Measurements from ENCODE around the gene FARP1.
"Not testable (repeated sequence)": the region's sequence is repeated elsewhere in the genome, so short reads cannot be mapped to it uniquely, and the experiment has no call there.

The FARP1 gene

GRCh38 chr13:98246538-98247172 is 103.8 kb downstream of the FARP1 start:
- in situ Hi-C loops (cut with HindIII; ENCODE audit: low sequenced_read_pairs) = no loop called here

GRCh38 chr13:98251708-98252107 is 108.8 kb downstream of the FARP1 start:
- in situ Hi-C loops (cut with HindIII; ENCODE audit: low sequenced_read_pairs) = no loop called here

- in situ Hi-C loops (cut with HindIII; ENCODE audit: low sequenced_read_pairs) = no loop called here
Observed at GRCh38 chr13:98252931-98253470, 110.1 kb downstream of the FARP1 start.

- in situ Hi-C loops (cut with HindIII; ENCODE audit: low sequenced_read_pairs) = no loop called here
Observed at GRCh38 chr13:98253526-98253925, 110.6 kb downstream of the FARP1 start.

GRCh38 chr13:98254513-98254912 is 111.6 kb downstream of the FARP1 start:
- in situ Hi-C loops (cut with HindIII; ENCODE audit: low sequenced_read_pairs) = no loop called here

GRCh38 chr13:98258226-98258625 is 115.3 kb downstream of the FARP1 start:
- in situ Hi-C loops (cut with HindIII; ENCODE audit: low sequenced_read_pairs) = no loop called here

GRCh38 chr13:98260357-98261164 is 117.7 kb downstream of the FARP1 start:
- in situ Hi-C loops (cut with HindIII; ENCODE audit: low sequenced_read_pairs) = no loop called here

- in situ Hi-C loops (cut with HindIII; ENCODE audit: low sequenced_read_pairs) = no loop called here
Observed at GRCh38 chr13:98261165-98261702, 118.3 kb downstream of the FARP1 start.

GRCh38 chr13:98262292-98262691 is 119.4 kb downstream of the FARP1 start:
- in situ Hi-C loops (cut with HindIII; ENCODE audit: low sequenced_read_pairs) = no loop called here

- in situ Hi-C loops (cut with HindIII; ENCODE audit: low sequenced_read_pairs) = no loop called here
Observed at GRCh38 chr13:98263841-98264240, 120.9 kb downstream of the FARP1 start.

GRCh38 chr13:98264877-98265276 is 122.0 kb downstream of the FARP1 start:
- in situ Hi-C loops (cut with HindIII; ENCODE audit: low sequenced_read_pairs) = no loop called here

GRCh38 chr13:98265692-98266551 is 123.0 kb downstream of the FARP1 start:
- in situ Hi-C loops (cut with HindIII; ENCODE audit: low sequenced_read_pairs) = no loop called here

GRCh38 chr13:98267080-98267912 is 124.4 kb downstream of the FARP1 start:
- in situ Hi-C loops (cut with HindIII; ENCODE audit: low sequenced_read_pairs) = no loop called here

- in situ Hi-C loops (cut with HindIII; ENCODE audit: low sequenced_read_pairs) = no loop called here
Observed at GRCh38 chr13:98269386-98269785, 126.5 kb downstream of the FARP1 start.

- in situ Hi-C loops (cut with HindIII; ENCODE audit: low sequenced_read_pairs) = no loop called here
Observed at GRCh38 chr13:98270819-98271218, 127.9 kb downstream of the FARP1 start.

GRCh38 chr13:98271646-98272045 is 128.8 kb downstream of the FARP1 start:
- in situ Hi-C loops (cut with HindIII; ENCODE audit: low sequenced_read_pairs) = not testable (repeated sequence)

GRCh38 chr13:98272549-98272948 is 129.7 kb downstream of the FARP1 start:
- in situ Hi-C loops (cut with HindIII; ENCODE audit: low sequenced_read_pairs) = no loop called here

GRCh38 chr13:98273067-98273823 is 130.4 kb downstream of the FARP1 start:
- in situ Hi-C loops (cut with HindIII; ENCODE audit: low sequenced_read_pairs) = no loop called here

Measured in DLD1 (cell line).